K562 (cell line): Measurements from ENCODE around the gene TIGD4. TPM values are rescaled to one million over a fixed set of nuclear protein-coding genes. Genes with fewer than 3 reads are reported as not detected.
A peak's percentile ranks its signal among the peaks of the same experiment; 100 is the strongest.

ENCODE experiments used
- ATAC-seq: fragments of 200-7000 bp; cut with Tn5 transposase; 3 replicates; pipeline ENCODE4 v1.9.1; 2020; ENCODE audit warnings: moderate library complexity
- BruUV-seq: library from RNA; stranded (reverse); fragments of 400-500 nt; replicated peaks from 2 replicates; lab custom pipeline; 2021; lab: Mats Ljungman, UMichigan
- CTCF ChIA-PET: fragments of 300-600 bp; formaldehyde crosslinking; extraction: SDS; loops from one replicate; lab custom pipeline; 2021; ENCODE audit warnings: low intra/inter-chr PET ratio; lab: Yijun Ruan, JAX
- POLR2A ChIA-PET: fragments of 300-600, 350-650 bp; sonication (Branson Sonifier 250); formaldehyde crosslinking; extraction: SDS; loops from one replicate; lab custom pipeline; 2021; ENCODE audit warnings: antibody characterized with exemption, inconsistent platforms; lab: Yijun Ruan, JAX
- DNase-seq, 4 experiments: peaks; one replicate each; pipeline versions ENCODE4 v3.0.0 to v3.0.0-alpha.2; 2011 to 2018; ENCODE audit warnings: low spot score in 3 of 4, mixed read lengths in 3 of 4; ENCODE audit errors: extremely low read depth in 1 of 4
- FAIRE-seq: peaks from 2 replicates; lab custom pipeline; 2011; peaks lifted over from hg19 to GRCh38; lab: Jason Lieb, UNC
- H2AFZ ChIP-seq: 2 replicates; pipeline ENCODE4 v1.6.0; 2011; ENCODE audit warnings: low read depth, low read length, control low read depth, inconsistent platforms
- H3K27ac ChIP-seq: fragments of 200-600 bp; 3 replicates; pipeline ENCODE4 v1.8.0; 2011; ENCODE audit warnings: low read depth, mild to moderate bottlenecking, control low read depth, inconsistent platforms, low read length, moderate library complexity, mixed read lengths; ENCODE audit errors: extremely low read depth
- H3K27me3 ChIP-seq, 2 experiments: fragments of 300-600 bp in 1 of 2; 2 replicates in 1 of 2; 3 replicates in 1 of 2; pipeline versions ENCODE4 v1.6.0 to v1.8.0; 2011; ENCODE audit warnings: inconsistent platforms in 2 of 2, low read length in 2 of 2, mild to moderate bottlenecking in 1 of 2, mixed read lengths in 1 of 2, moderate library complexity in 1 of 2; ENCODE audit not compliant: control insufficient read depth in 2 of 2, insufficient read depth in 2 of 2
- H3K36me3 ChIP-seq: fragments of 300-600 bp; 3 replicates; pipeline ENCODE4 v1.8.0; 2011; ENCODE audit warnings: mild to moderate bottlenecking, low read length, inconsistent platforms; ENCODE audit not compliant: control insufficient read depth, insufficient read depth
- H3K4me1 ChIP-seq, 2 experiments: fragments of 200-600 bp in 1 of 2; replicated peaks in 1 of 2; 2 replicates in 1 of 2; 3 replicates in 1 of 2; pipeline versions ENCODE4 v1.5.1 to v1.8.0; 2011; ENCODE audit warnings: inconsistent platforms in 2 of 2, low read length in 2 of 2, mild to moderate bottlenecking in 1 of 2, mixed read lengths in 1 of 2, moderate library complexity in 1 of 2; ENCODE audit not compliant: control insufficient read depth in 2 of 2, insufficient read depth in 2 of 2
- H3K4me2 ChIP-seq: 2 replicates; pipeline ENCODE4 v1.6.1; 2011; ENCODE audit warnings: low read length, control low read depth, inconsistent platforms, mixed read lengths; ENCODE audit not compliant: insufficient read depth
- H3K4me3 ChIP-seq: fragments of 200-600 bp; sonication (generic), shearing (Covaris generic); 2 replicates; pipeline ENCODE4 v1.5.1; 2016; ENCODE audit warnings: control low read depth, inconsistent platforms
- H3K79me2 ChIP-seq: fragments of 200-600 bp; 3 replicates; pipeline ENCODE4 v1.8.0; 2011; ENCODE audit warnings: low read length, inconsistent platforms; ENCODE audit not compliant: control insufficient read depth, insufficient read depth
- H3K9ac ChIP-seq, 2 experiments: 2 replicates each; pipeline versions ENCODE4 v1.6.0 to v1.6.1; 2011; ENCODE audit warnings: low read depth in 2 of 2, low read length in 2 of 2, control low read depth in 1 of 2, inconsistent platforms in 1 of 2, mild to moderate bottlenecking in 1 of 2, mixed read lengths in 1 of 2; ENCODE audit not compliant: insufficient read depth in 1 of 2
- H3K9me1 ChIP-seq: one replicate; pipeline ENCODE4 v1.6.0; 2011; ENCODE audit warnings: inconsistent platforms, mild to moderate bottlenecking, low read length, moderate library complexity; ENCODE audit not compliant: control insufficient read depth, insufficient read depth
- H3K9me3 ChIP-seq: replicated peaks from 2 replicates; pipeline ENCODE4 v1.5.1; 2011; ENCODE audit warnings: low read depth, low read length, inconsistent platforms; ENCODE audit not compliant: control insufficient read depth, insufficient read depth
- H4K20me1 ChIP-seq: replicated peaks from 2 replicates; pipeline ENCODE4 v1.6.1; 2011; ENCODE audit warnings: low read length, inconsistent platforms, mixed read lengths; ENCODE audit not compliant: control insufficient read depth, insufficient read depth
- ARID4B ChIP-seq: sonication (generic); formaldehyde crosslinking; IDR thresholded peaks from 2 replicates; pipeline ENCODE4 v1.8.0; 2022; ENCODE audit warnings: mild to moderate bottlenecking, missing genetic modification reagents
- CTBP1 ChIP-seq: fragments of 450-650 bp; IDR thresholded peaks from 2 replicates; pipeline ENCODE4 v1.6.1; 2016; ENCODE audit warnings: borderline replicate concordance
- GABPA ChIP-seq: fragments of 200-800 bp; sonication (Bioruptor generic); conservative IDR thresholded peaks from 2 replicates; pipeline ENCODE4 v1.6.1; 2016; ENCODE audit warnings: low read depth, missing genetic modification characterization, missing compliant biosample characterization
- HOMEZ ChIP-seq: fragments of 250-450 bp; sonication (Bioruptor Pico); IDR thresholded peaks from 2 replicates; pipeline ENCODE4 v1.4.0; 2020; ENCODE audit warnings: mild to moderate bottlenecking, moderate library complexity
- STAG1 ChIP-seq: sonication (generic); formaldehyde crosslinking; IDR thresholded peaks from 2 replicates; pipeline ENCODE4 v1.5.0; 2020; ENCODE audit warnings: missing genetic modification reagents, borderline replicate concordance
- ZNF232 ChIP-seq: sonication (generic); formaldehyde crosslinking; IDR thresholded peaks from 2 replicates; pipeline ENCODE4 v1.8.0; 2022; ENCODE audit warnings: mild to moderate bottlenecking, missing genetic modification reagents
- ZNF274 ChIP-seq: IDR thresholded peaks from 2 replicates; pipeline ENCODE4 v1.6.1; 2011; ENCODE audit warnings: low read depth, mild to moderate bottlenecking, low read length, moderate library complexity, borderline replicate concordance
- ZNF561 ChIP-seq: fragments of 450-650 bp; formaldehyde crosslinking; conservative IDR thresholded peaks from 2 replicates; pipeline ENCODE4 v1.4.0; 2020; ENCODE audit warnings: mild to moderate bottlenecking, moderate library complexity
- ZNF589 ChIP-seq: fragments of 200-800 bp; sonication (Bioruptor generic); IDR thresholded peaks from 2 replicates; pipeline ENCODE4 v1.6.1; 2016; ENCODE audit warnings: low read depth, missing genetic modification characterization, missing compliant biosample characterization
- ZNF695 ChIP-seq: fragments of 450-650 bp; formaldehyde crosslinking; IDR thresholded peaks from 2 replicates; pipeline ENCODE4 v1.4.0; 2020; ENCODE audit warnings: mild to moderate bottlenecking, moderate library complexity
- WGBS: fragments of 100-300 bp; shearing (Covaris generic); methylation state at CpG from one replicate; pipeline ENCODE4 v1.1.6; 2016; ENCODE audit warnings: low coverage, mixed read lengths; ENCODE audit not compliant: insufficient coverage; ENCODE audit errors: missing lambda C conversion rate; 5-methylcytosine and 5-hydroxymethylcytosine counted together
- in situ Hi-C: fragments of 300-500 bp; cut with MboI; formaldehyde crosslinking; loops from 4 replicates; pipeline ENCODE4 v1.15.0; 2018; ENCODE audit warnings: inconsistent platforms, mixed read lengths
- intact Hi-C: fragments of 100-400 bp; cut with micrococcal nuclease; formaldehyde crosslinking; loops from 2 replicates; pipeline ENCODE4 v1.14.2; 2022
- polyA plus RNA-seq, 8 experiments: library from polyadenylated mRNA; depleted of rRNA in 4 of 8; stranded (reverse) in 5 of 8; unstranded in 3 of 8; fragments of >200 nt; fragmentation: Nextera tagmentation in 2 of 8; fragmentation: Illumina TruSeq in 1 of 8; extraction: Ambion mirVana in 2 of 8; extraction: Trizol in 1 of 8; gene quantifications; 2 replicates each; pipeline versions ENCODE4 v1.2.1 to v1.2.3, GENCODE V29; 2011 to 2014; ENCODE audit warnings: inconsistent platforms in 1 of 8, missing spikeins in 1 of 8
- total RNA-seq, 7 experiments: library from RNA; depleted of rRNA in 6 of 7; stranded (reverse); fragments of >200 nt in 6 of 7; fragmentation: Illumina TruSeq in 2 of 7; extraction: Trizol in 2 of 7; gene quantifications; 2 replicates each; pipeline versions ENCODE4 v1.2.1 to v1.2.3, GENCODE V29; 2011 to 2021; ENCODE audit warnings: low replicate concordance in 1 of 7

TIGD4 gene
- total and polyA plus RNA-seq, 9 of the 15 experiments (the other 6 are each of a cell fraction or from before 2014, with no cell fraction given), result 0.07 to 0.28 (median 0.18) TPM

GRCh38 chr4:152728343-152728742 lies 51.2 kb downstream of the TIGD4 start:
- Histone ChIP-seq H3K79me2 (no peaks in the 10 kb centered on the region), H3K9ac (no peak overlapping the region), H3K4me2 (no peak overlapping the region), H3K9me3 (no peaks in the 10 kb centered on the region), H3K27me3 (peaks cover 3 to 8% of the 10 kb centered on the region in 2 experiments; a peak in 4 of 5 replicates), H4K20me1 (no peaks in the 10 kb centered on the region), H3K9me1 (no peaks in the 10 kb centered on the region), H2AFZ (no peak overlapping the region), H3K36me3 (no peaks in the 10 kb centered on the region), H3K4me3 (no peak overlapping the region), H3K27ac (no peak overlapping the region), H3K4me1 (no peaks in the 10 kb centered on the region)
- TF ChIP-seq CTBP1 (no peak), GABPA (tag) (peak; percentile 23; the same call in 1 of the 2 replicates)
- ChIA-PET POLR2A (interaction anchor here (1.0 kb wide), 1 partner anchor 50 kb away, joined by 3 read pairs; no protein-coding TSS in a partner anchor), CTCF (no interaction called here)
- DNase-seq (no peak), ATAC-seq (no peak), FAIRE-seq (no peak)
- WGBS, result 0% methylated on average over 1 of the region's 1 CpG
- in situ Hi-C loops (no loop called here), intact Hi-C loops (no loop called here)
- BruUV-seq, result no TSS peak

- peaks cover 3 to 8% of the 10 kb centered on the region in 2 experiments; a peak in 4 of 5 replicates for H3K27me3 ChIP-seq
- 0% methylated on average over 1 of the region's 1 CpG for WGBS
- in situ Hi-C loops, result no loop called here
- H4K20me1 ChIP-seq, result no peaks in the 10 kb centered on the region
- no peaks in the 10 kb centered on the region for H3K4me1 ChIP-seq
- no peak overlapping the region for H3K27ac ChIP-seq
- BruUV-seq, result no TSS peak
- ATAC-seq (no peak), DNase-seq (no peak), FAIRE-seq (no peak)
- no peak overlapping the region for H3K4me2 ChIP-seq
- ChIA-PET POLR2A (interaction anchor here (0.7 to 1.0 kb wide), 2 partner anchors 40 to 51 kb away, joined by 3 read pairs; no protein-coding TSS in a partner anchor), CTCF (no interaction called here)
- no peak overlapping the region for H3K9ac ChIP-seq
- H3K79me2 ChIP-seq, result no peaks in the 10 kb centered on the region
- no peaks in the 10 kb centered on the region for H3K9me3 ChIP-seq
- H3K9me1 ChIP-seq, result no peaks in the 10 kb centered on the region
- intact Hi-C loops, result no loop called here
- H2AFZ ChIP-seq, result no peak overlapping the region
- H3K4me3 ChIP-seq, result no peak overlapping the region
- H3K36me3 ChIP-seq, result no peaks in the 10 kb centered on the region
- TF ChIP-seq ZNF232 (CRISPR knock-in tag) (no peak), ARID4B (CRISPR knock-in tag) (no peak), STAG1 (CRISPR knock-in tag) (no peak), ZNF695 (CRISPR knock-in tag) (no peak), HOMEZ (CRISPR knock-in tag) (no peak), ZNF589 (no peak), ZNF274 (no peak), ZNF561 (no peak)
These were observed 51.7 kb downstream of the TIGD4 start for GRCh38 chr4:152727784-152728183.
